Measurements from ENCODE around the gene TMCO4. TPM values are rescaled to one million over a fixed set of nuclear protein-coding genes. Genes with fewer than 3 reads are reported as not detected.

TMCO4 gene
- total and polyA plus RNA-seq, 2 of the 8 experiments (the other 6 are each of a cell fraction or from before 2014, with no cell fraction given): 3.0 to 3.1 TPM

GRCh38 chr1:19639999-19640362, 159.7 kb downstream of the TMCO4 start:
- CTCF ChIA-PET (ENCODE audit: partially characterized antibody): interaction anchor here (0.7 to 7.2 kb wide), 13 partner anchors 10 to 296 kb away, joined by 3 to 63 read pairs (median 4); no protein-coding TSS in a partner anchor
- H3K4me2 ChIP-seq (ENCODE audit: insufficient read depth in 1 of 2, low read depth in 2 of 2, low read length in 2 of 2): 0 out of 4 replicates have a peak overlapping the region, but pooled peaks of 1 of the 2 experiments have one; percentile 52
- no peak for TF ChIP-seq POLR2AphosphoS5 (IDR thresholded peaks at IDR 0.05; ENCODE audit: low read depth, low read length)
- no peak for TF ChIP-seq BCL11A (IDR thresholded peaks at IDR 0.05; ENCODE audit: low read depth in 2 of 2, low read length in 2 of 2)
- TF ChIP-seq KDM4A (IDR thresholded peaks at IDR 0.05; ENCODE audit: low read depth, low read length, severe bottlenecking): no peak
- TF ChIP-seq POU5F1 (IDR thresholded peaks at IDR 0.05; ENCODE audit: low read depth, low read length): no peak

More at GRCh38 chr1:19639999-19640362, 159.7 kb downstream of the TMCO4 start:
- Histone ChIP-seq H3K4me1 (replicated peaks in 1 of 4; ENCODE audit: control insufficient read depth in 3 of 4, insufficient read depth in 4 of 4, low read length in 3 of 4) (peaks cover 5 to 10% (median 6%) of the 10 kb centered on the region in 4 experiments), H3K27me3 (replicated peaks in 1 of 4; ENCODE audit: control insufficient read depth in 3 of 4, extremely low read depth in 1 of 4, insufficient read depth in 3 of 4, low read length in 3 of 4) (peaks cover 22 to 36% (median 25%) of the 10 kb centered on the region in 4 experiments), H3K4ac (replicated peaks; ENCODE audit: insufficient read length, low read depth, low read length) (no peak overlapping the region), H3K14ac (ENCODE audit: insufficient read length) (no peak overlapping the region), H2AK5ac (ENCODE audit: low read depth, low read length) (no peak overlapping the region), H3K9ac (replicated peaks in 1 of 4; ENCODE audit: extremely low read depth in 1 of 4, low read depth in 3 of 4, low read length in 3 of 4) (no peak overlapping the region), H3K23ac (ENCODE audit: insufficient read length) (no peak overlapping the region), H3K79me1 (ENCODE audit: low read depth, low read length) (no peaks in the 10 kb centered on the region), H3K23me2 (ENCODE audit: low read depth, low read length) (peaks cover 10% of the 10 kb centered on the region; the same call in 1 of the 2 replicates), H2AFZ (ENCODE audit: low read length) (no peak overlapping the region), H3K9me3 (ENCODE audit: insufficient read depth in 2 of 2, low read depth in 1 of 2, low read length in 1 of 2) (no peaks in the 10 kb centered on the region), H3K56ac (replicated peaks; ENCODE audit: insufficient read length, low read depth, low read length) (no peak overlapping the region), H2BK15ac (ENCODE audit: low read length) (no peak overlapping the region), H4K20me1 (replicated peaks in 1 of 2; ENCODE audit: control insufficient read depth in 1 of 2, insufficient read depth in 2 of 2, low read length in 2 of 2) (peaks cover 0 to 5% of the 10 kb centered on the region in 2 experiments), H2BK12ac (ENCODE audit: low read depth, low read length) (no peak overlapping the region), H4K8ac (ENCODE audit: extremely low read depth, insufficient read depth, low read length) (no peak overlapping the region), H3K36me3 (ENCODE audit: control insufficient read depth in 2 of 4, insufficient read depth in 4 of 4, low read length in 3 of 4) (no peaks in the 10 kb centered on the region), H4K91ac (replicated peaks; ENCODE audit: insufficient read length, low read length) (no peak overlapping the region), H2BK120ac (replicated peaks; ENCODE audit: low read depth, low read length) (no peak overlapping the region), H2BK5ac (ENCODE audit: low read depth, low read length) (no peak overlapping the region), H2BK20ac (ENCODE audit: low read length) (no peak overlapping the region), H3K27ac (ENCODE audit: low read depth, low read length) (no peak overlapping the region), H3K4me3 (ENCODE audit: extremely low read depth in 1 of 4, insufficient read depth in 2 of 4, low read depth in 3 of 4, low read length in 4 of 4) (no peak overlapping the region), H3K79me2 (ENCODE audit: control insufficient read depth in 1 of 2, insufficient read depth in 2 of 2, low read length in 2 of 2) (no peaks in the 10 kb centered on the region), H3K18ac (ENCODE audit: extremely low read depth, low read length) (no peak overlapping the region; the same call in 1 of the 2 replicates), H4K5ac (ENCODE audit: insufficient read length, low read depth, low read length) (no peak overlapping the region)
- POLR2A ChIA-PET (ENCODE audit: partially characterized antibody): interaction anchor here (1.1 kb wide), 1 partner anchor 11 kb away, joined by 3 read pairs; no protein-coding TSS in a partner anchor
- no peak for FAIRE-seq
- 90% methylated on average over 3 of the region's 3 CpGs; no CpG with 5 or more reads in 1 of the 2 experiments for WGBS, 2 experiments (ENCODE audit: extremely low coverage in 1 of 2, insufficient coverage in 1 of 2, insufficient read length in 1 of 2, insufficient replicate concordance in 2 of 2, low coverage in 1 of 2, low lambda C conversion rate in 2 of 2, missing lambda C conversion rate in 1 of 2)
- no peak for DNase-seq (ENCODE audit: low read depth in 1 of 2, low spot score in 2 of 2)

All from H1 (cell line).